Measurements from ENCODE around the gene EARS2. TPM values are rescaled to one million over a fixed set of nuclear protein-coding genes. Genes with fewer than 3 reads are reported as not detected.

Gene EARS2
- total RNA-seq, 1 donor from 2014 or later, result 19.7 TPM

DNA sequence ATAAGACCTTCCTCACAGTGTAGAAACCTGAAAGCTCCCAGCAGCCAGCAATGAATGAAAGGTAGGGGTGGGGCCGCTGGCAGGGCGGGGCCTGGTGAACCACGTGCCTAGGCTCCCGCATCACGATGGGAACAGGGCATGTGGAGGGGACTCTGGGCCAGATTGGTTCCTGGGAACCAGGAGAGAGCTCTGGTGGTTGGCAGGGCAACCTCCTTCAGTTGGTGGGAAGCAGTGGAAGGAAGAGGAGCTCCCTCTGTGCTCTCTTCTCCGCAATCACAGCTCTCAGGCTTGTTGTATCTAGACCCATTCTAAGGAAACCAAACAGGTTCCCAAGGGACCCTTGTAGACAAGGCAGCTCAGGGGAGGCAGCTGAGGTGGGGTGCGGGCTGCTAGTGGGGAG is 57.3 kb downstream of the EARS2 start:
- DNase-seq (ENCODE audit: low spot score), result no peak
- H3K9me3 Mint-ChIP-seq, result no peaks in the 10 kb centered on the region
- H3K27me3 ChIP-seq, result no peaks in the 10 kb centered on the region
- peaks cover 30% of the 10 kb centered on the region for H3K4me1 Mint-ChIP-seq
- no peak overlapping the region for H3K4me3 ChIP-seq
- H3K4me3 Mint-ChIP-seq, result no peak overlapping the region
- H3K36me3 ChIP-seq, result peaks cover 4% of the 10 kb centered on the region
- no peak overlapping the region for H2AFZ ChIP-seq (replicated peaks)
- no peak overlapping the region for H3K27ac Mint-ChIP-seq
- H3K4me2 ChIP-seq, result no peak overlapping the region
- no peaks in the 10 kb centered on the region for H3K9me3 ChIP-seq (ENCODE audit: low read depth)
- peaks cover 8% of the 10 kb centered on the region for H3K36me3 Mint-ChIP-seq
- TF ChIP-seq EZH2 (IDR thresholded peaks at IDR 0.05) (no peak), EZH2phosphoT487 (IDR thresholded peaks at IDR 0.05) (no peak)
- TF ChIP-seq, protein P1, sequence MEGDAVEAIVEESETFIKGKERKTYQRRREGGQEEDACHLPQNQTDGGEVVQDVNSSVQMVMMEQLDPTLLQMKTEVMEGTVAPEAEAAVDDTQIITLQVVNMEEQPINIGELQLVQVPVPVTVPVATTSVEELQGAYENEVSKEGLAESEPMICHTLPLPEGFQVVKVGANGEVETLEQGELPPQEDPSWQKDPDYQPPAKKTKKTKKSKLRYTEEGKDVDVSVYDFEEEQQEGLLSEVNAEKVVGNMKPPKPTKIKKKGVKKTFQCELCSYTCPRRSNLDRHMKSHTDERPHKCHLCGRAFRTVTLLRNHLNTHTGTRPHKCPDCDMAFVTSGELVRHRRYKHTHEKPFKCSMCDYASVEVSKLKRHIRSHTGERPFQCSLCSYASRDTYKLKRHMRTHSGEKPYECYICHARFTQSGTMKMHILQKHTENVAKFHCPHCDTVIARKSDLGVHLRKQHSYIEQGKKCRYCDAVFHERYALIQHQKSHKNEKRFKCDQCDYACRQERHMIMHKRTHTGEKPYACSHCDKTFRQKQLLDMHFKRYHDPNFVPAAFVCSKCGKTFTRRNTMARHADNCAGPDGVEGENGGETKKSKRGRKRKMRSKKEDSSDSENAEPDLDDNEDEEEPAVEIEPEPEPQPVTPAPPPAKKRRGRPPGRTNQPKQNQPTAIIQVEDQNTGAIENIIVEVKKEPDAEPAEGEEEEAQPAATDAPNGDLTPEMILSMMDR (IDR thresholded peaks at IDR 0.05), result no peak
- H3K27me3 Mint-ChIP-seq (ENCODE audit: insufficient read depth, low read depth), result no peaks in the 10 kb centered on the region
- no peak overlapping the region for H3K27ac ChIP-seq
- peaks cover 100% of the 10 kb centered on the region for H3K79me2 ChIP-seq (ENCODE audit: low read depth)
- H3K4me1 ChIP-seq, result peaks cover 23% of the 10 kb centered on the region
- no peak overlapping the region for H3K9ac ChIP-seq
- H3F3A ChIP-seq (ENCODE audit: low read depth), result peaks cover 10% of the 10 kb centered on the region
- H4K20me1 ChIP-seq (ENCODE audit: low read depth), result peaks cover 100% of the 10 kb centered on the region

DNA sequence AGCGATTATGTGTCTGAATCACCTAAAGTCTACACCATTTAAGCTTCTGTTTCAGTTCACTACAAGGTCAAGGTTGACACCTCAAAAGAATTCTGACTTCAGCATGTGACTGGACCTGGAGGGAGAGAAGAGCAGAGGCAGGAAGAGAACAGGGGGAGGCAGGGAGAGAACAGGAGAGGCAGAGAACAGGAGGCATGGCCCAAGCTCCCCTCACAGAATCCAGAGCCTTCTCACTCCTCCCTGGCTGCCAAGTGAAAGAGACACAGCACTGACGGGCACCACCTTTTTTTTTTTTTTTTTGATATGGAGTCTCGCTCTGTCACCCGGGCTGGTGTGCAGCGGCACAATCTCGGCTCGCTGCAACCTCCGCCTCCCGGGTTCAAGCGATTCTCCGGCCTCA is 58.3 kb downstream of the EARS2 start:
- H3K27me3 ChIP-seq, result no peaks in the 10 kb centered on the region
- no peak overlapping the region for H3K9ac ChIP-seq
- no peak for DNase-seq (ENCODE audit: low spot score)
- H3K9me3 ChIP-seq (ENCODE audit: low read depth), result no peaks in the 10 kb centered on the region
- no peak overlapping the region for H3K27ac ChIP-seq
- no peaks in the 10 kb centered on the region for H3K9me3 Mint-ChIP-seq
- H3F3A ChIP-seq (ENCODE audit: low read depth), result peaks cover 3% of the 10 kb centered on the region
- H3K4me1 Mint-ChIP-seq, result peaks cover 21% of the 10 kb centered on the region
- H3K36me3 ChIP-seq, result peaks cover 4% of the 10 kb centered on the region
- no peak overlapping the region for H3K4me3 Mint-ChIP-seq
- peaks cover 94% of the 10 kb centered on the region for H3K79me2 ChIP-seq (ENCODE audit: low read depth)
- H3K27ac Mint-ChIP-seq, result no peak overlapping the region
- H3K4me2 ChIP-seq, result no peak overlapping the region
- peaks cover 10% of the 10 kb centered on the region for H3K36me3 Mint-ChIP-seq
- no peak overlapping the region for H3K4me3 ChIP-seq
- TF ChIP-seq EZH2phosphoT487 (IDR thresholded peaks at IDR 0.05), result no peak
- no peak for TF ChIP-seq EZH2 (IDR thresholded peaks at IDR 0.05)
- TF ChIP-seq, protein P1 (IDR thresholded peaks at IDR 0.05), result no peak
- peaks cover 14% of the 10 kb centered on the region for H3K4me1 ChIP-seq
- H4K20me1 ChIP-seq (ENCODE audit: low read depth), result peaks cover 100% of the 10 kb centered on the region
- no peak overlapping the region for H2AFZ ChIP-seq (replicated peaks)
- no peaks in the 10 kb centered on the region for H3K27me3 Mint-ChIP-seq (ENCODE audit: insufficient read depth, low read depth)

DNA sequence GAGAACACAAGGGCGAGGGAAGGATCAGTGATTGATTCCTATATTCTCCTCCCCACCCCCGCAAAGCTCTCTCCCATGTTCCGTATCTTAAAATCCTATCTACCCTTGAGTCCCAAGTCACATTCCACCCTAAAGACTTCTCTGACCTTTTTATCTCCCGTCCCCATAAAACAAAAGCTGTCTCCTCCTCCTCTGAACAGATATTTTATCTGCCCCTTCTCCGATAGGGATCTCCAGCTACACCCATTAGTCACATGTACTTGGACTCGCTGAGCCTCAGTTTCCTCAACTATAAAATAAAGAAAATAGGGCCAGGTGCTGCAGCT is 59.6 kb downstream of the EARS2 start:
- H3K4me2 ChIP-seq, result no peak overlapping the region
- Mint-ChIP-seq H3K9me3 (no peaks in the 10 kb centered on the region), H3K27me3 (ENCODE audit: insufficient read depth, low read depth) (no peaks in the 10 kb centered on the region), H3K27ac (peak overlapping the region; percentile 23), H3K4me1 (peaks cover 11% of the 10 kb centered on the region), H3K36me3 (peaks cover 13% of the 10 kb centered on the region), H3K4me3 (no peak overlapping the region)
- peaks cover 3% of the 10 kb centered on the region for H3K4me1 ChIP-seq
- H3K4me3 ChIP-seq, result no peak overlapping the region
- peak overlapping the region; percentile 20 for H3K27ac ChIP-seq
- peaks cover 100% of the 10 kb centered on the region for H4K20me1 ChIP-seq (ENCODE audit: low read depth)
- peaks cover 81% of the 10 kb centered on the region for H3K79me2 ChIP-seq (ENCODE audit: low read depth)
- no peaks in the 10 kb centered on the region for H3K9me3 ChIP-seq (ENCODE audit: low read depth)
- DNase-seq (ENCODE audit: low spot score), result no peak
- H2AFZ ChIP-seq (replicated peaks), result no peak overlapping the region
- H3F3A ChIP-seq (ENCODE audit: low read depth), result no peaks in the 10 kb centered on the region
- H3K36me3 ChIP-seq, result peaks cover 4% of the 10 kb centered on the region
- no peak for TF ChIP-seq EZH2 (IDR thresholded peaks at IDR 0.05)
- no peak for TF ChIP-seq EZH2phosphoT487 (IDR thresholded peaks at IDR 0.05)
- TF ChIP-seq, protein P1 (IDR thresholded peaks at IDR 0.05), result no peak
- no peak overlapping the region for H3K9ac ChIP-seq
- no peaks in the 10 kb centered on the region for H3K27me3 ChIP-seq
